Thymus (tissue), 11 donors: Measurements from ENCODE around the gene MPV17L2. TPM values are rescaled to one million over a fixed set of nuclear protein-coding genes. Genes with fewer than 3 reads are reported as not detected.

Experiments
- DNase-seq, 9 donors: peaks; one replicate each; pipeline ENCODE4 v3.0.0-alpha.2; 2013; ENCODE audit warnings: low spot score in 9 of 9, low read depth in 6 of 9, missing footprints in 1 of 9
- H3K27ac ChIP-seq, 2 donors: one replicate each; pipeline ENCODE4 v1.5.1; 2013; ENCODE audit warnings: control low read depth in 1 of 2, low read depth in 1 of 2, low read length in 1 of 2, mild to moderate bottlenecking in 1 of 2, moderate library complexity in 1 of 2
- H3K27me3 ChIP-seq, 2 donors: one replicate each; pipeline ENCODE4 v1.5.1; 2013; ENCODE audit warnings: low read length in 1 of 2; ENCODE audit not compliant: control insufficient read depth in 2 of 2, insufficient read depth in 1 of 2
- H3K36me3 ChIP-seq, 2 donors: one replicate each; pipeline ENCODE4 v1.5.1; 2013; ENCODE audit warnings: low read length in 1 of 2, mild to moderate bottlenecking in 1 of 2, moderate library complexity in 1 of 2; ENCODE audit not compliant: control insufficient read depth in 2 of 2, insufficient read depth in 2 of 2
- H3K4me1 ChIP-seq, 2 donors: one replicate each; pipeline ENCODE4 v1.5.1; 2013; ENCODE audit warnings: low read length in 2 of 2; ENCODE audit not compliant: control insufficient read depth in 2 of 2, insufficient read depth in 2 of 2
- H3K4me3 ChIP-seq, 2 donors: one replicate each; pipeline ENCODE4 v1.5.1; 2013; ENCODE audit warnings: low read length in 2 of 2, control low read depth in 1 of 2, mild to moderate bottlenecking in 1 of 2
- H3K9me3 ChIP-seq, 2 donors: one replicate each; pipeline ENCODE4 v1.5.1; 2013; ENCODE audit warnings: low read length in 1 of 2, mild to moderate bottlenecking in 1 of 2; ENCODE audit not compliant: control insufficient read depth in 2 of 2, insufficient read depth in 1 of 2
- WGBS: extraction: QIAGEN DNeasy Blood & Tissue Kit; methylation state at CpG from one replicate; pipeline ENCODE4 v1.1.7; 2013; 5-methylcytosine and 5-hydroxymethylcytosine counted together
- polyA plus RNA-seq: library from polyadenylated mRNA; stranded (reverse); fragments of 200-250 nt; gene quantifications from one replicate; pipeline ENCODE4 v1.2.3, GENCODE V29; 2013
- total RNA-seq: library from RNA; stranded (reverse); fragments of 120-200 nt; gene quantifications from one replicate; pipeline ENCODE4 v1.2.4, GENCODE V29; 2013
- donor health status: healthy.

The MPV17L2 gene
- total and polyA plus RNA-seq, 2 donors, result 6.8 to 13.4 TPM

- Histone ChIP-seq H3K4me3 (peak overlapping the region; percentile 75 to 81), H3K27ac (peak overlapping the region; percentile 64 to 86), H3K4me1 (peaks cover 12 to 27% of the 10 kb centered on the region in 2 donors), H3K27me3 (no peaks in the 10 kb centered on the region), H3K9me3 (peaks cover 0 to 5% of the 10 kb centered on the region in 2 donors), H3K36me3 (peaks cover 9 to 18% of the 10 kb centered on the region in 2 donors)
- DNase-seq, result no peak
- WGBS, result 4% methylated on average over 46 of the region's 46 CpGs
Observed at GRCh38 chr19:18193388-18194180, 566 bp downstream of the MPV17L2 start.

- peak overlapping the region in 1 of 2 donors; percentile 75 for H3K4me3 ChIP-seq
- peaks cover 12 to 27% of the 10 kb centered on the region in 2 donors for H3K4me1 ChIP-seq
- H3K27ac ChIP-seq, result no peak overlapping the region
- H3K9me3 ChIP-seq, result peaks cover 0 to 5% of the 10 kb centered on the region in 2 donors
- H3K36me3 ChIP-seq, result peaks cover 11 to 18% of the 10 kb centered on the region in 2 donors
- WGBS, result 63% methylated on average over 12 of the region's 12 CpGs
- no peak for DNase-seq
- H3K27me3 ChIP-seq, result no peaks in the 10 kb centered on the region
Observed at GRCh38 chr19:18194181-18194530, 1.1 kb downstream of the MPV17L2 start.

- no peaks in the 10 kb centered on the region for H3K27me3 ChIP-seq
- H3K9me3 ChIP-seq, result peaks cover 0 to 5% of the 10 kb centered on the region in 2 donors
- no peak overlapping the region for H3K4me3 ChIP-seq
- no peak for DNase-seq
- H3K36me3 ChIP-seq, result peaks cover 11 to 18% of the 10 kb centered on the region in 2 donors
- peaks cover 12 to 27% of the 10 kb centered on the region in 2 donors for H3K4me1 ChIP-seq
- 38% methylated on average over 27 of the region's 27 CpGs for WGBS
- no peak overlapping the region for H3K27ac ChIP-seq
Observed at GRCh38 chr19:18194554-18195238, 1.7 kb downstream of the MPV17L2 start.

GRCh38 chr19:18196511-18196845 lies 3.5 kb downstream of the MPV17L2 start:
- Histone ChIP-seq H3K4me1 (peaks cover 12 to 27% of the 10 kb centered on the region in 2 donors), H3K9me3 (peaks cover 0 to 5% of the 10 kb centered on the region in 2 donors), H3K4me3 (no peak overlapping the region), H3K27me3 (no peaks in the 10 kb centered on the region), H3K36me3 (peaks cover 11 to 18% of the 10 kb centered on the region in 2 donors), H3K27ac (no peak overlapping the region)
- DNase-seq, result no peak
- WGBS, result 98% methylated on average over 7 of the region's 7 CpGs

GRCh38 chr19:18197306-18197705 lies 4.3 kb downstream of the MPV17L2 start:
- peaks cover 11 to 18% of the 10 kb centered on the region in 2 donors for H3K36me3 ChIP-seq
- DNase-seq, result no peak

GRCh38 chr19:18197941-18198340 lies 4.9 kb downstream of the MPV17L2 start:
- no peak for DNase-seq
- no peak overlapping the region for H3K27ac ChIP-seq
- WGBS, result 84% methylated on average over 6 of the region's 6 CpGs
- peaks cover 14 to 22% of the 10 kb centered on the region in 2 donors for H3K4me1 ChIP-seq
- H3K27me3 ChIP-seq, result peaks cover 0 to 8% of the 10 kb centered on the region in 2 donors
- H3K9me3 ChIP-seq, result peaks cover 0 to 8% of the 10 kb centered on the region in 2 donors
- no peak overlapping the region for H3K4me3 ChIP-seq
- H3K36me3 ChIP-seq, result peaks cover 11 to 18% of the 10 kb centered on the region in 2 donors

More at GRCh38 chr19:18197306-18197705, 4.3 kb downstream of the MPV17L2 start:
- no peak overlapping the region for H3K4me3 ChIP-seq
- peaks cover 0 to 2% of the 10 kb centered on the region in 2 donors for H3K27me3 ChIP-seq
- peaks cover 0 to 5% of the 10 kb centered on the region in 2 donors for H3K9me3 ChIP-seq
- 97% methylated on average over 18 of the region's 18 CpGs for WGBS
- peaks cover 12 to 20% of the 10 kb centered on the region in 2 donors for H3K4me1 ChIP-seq
- no peak overlapping the region for H3K27ac ChIP-seq

- H3K36me3 ChIP-seq, result peaks cover 11 to 18% of the 10 kb centered on the region in 2 donors
- H3K27ac ChIP-seq, result no peak overlapping the region
- H3K27me3 ChIP-seq, result peaks cover 0 to 12% of the 10 kb centered on the region in 2 donors
- H3K4me1 ChIP-seq, result peaks cover 18 to 26% of the 10 kb centered on the region in 2 donors
- H3K4me3 ChIP-seq, result no peak overlapping the region
- DNase-seq, result no peak
- H3K9me3 ChIP-seq, result peaks cover 0 to 9% of the 10 kb centered on the region in 2 donors
- 97% methylated on average over 6 of the region's 6 CpGs for WGBS
Observed at GRCh38 chr19:18198374-18198773, 5.4 kb downstream of the MPV17L2 start.

GRCh38 chr19:18202397-18202777 lies 9.4 kb downstream of the MPV17L2 start:
- Histone ChIP-seq H3K27me3 (peaks cover 2 to 35% of the 10 kb centered on the region in 2 donors), H3K4me3 (no peak overlapping the region), H3K9me3 (peaks cover 0 to 4% of the 10 kb centered on the region in 2 donors), H3K4me1 (peaks cover 16 to 29% of the 10 kb centered on the region in 2 donors), H3K36me3 (peaks cover 2 to 6% of the 10 kb centered on the region in 2 donors), H3K27ac (no peak overlapping the region)
- DNase-seq, result no peak
- 95% methylated on average over 24 of the region's 24 CpGs for WGBS
